ENCODE measurements around the gene AKT3.

AKT3 gene

DNA sequence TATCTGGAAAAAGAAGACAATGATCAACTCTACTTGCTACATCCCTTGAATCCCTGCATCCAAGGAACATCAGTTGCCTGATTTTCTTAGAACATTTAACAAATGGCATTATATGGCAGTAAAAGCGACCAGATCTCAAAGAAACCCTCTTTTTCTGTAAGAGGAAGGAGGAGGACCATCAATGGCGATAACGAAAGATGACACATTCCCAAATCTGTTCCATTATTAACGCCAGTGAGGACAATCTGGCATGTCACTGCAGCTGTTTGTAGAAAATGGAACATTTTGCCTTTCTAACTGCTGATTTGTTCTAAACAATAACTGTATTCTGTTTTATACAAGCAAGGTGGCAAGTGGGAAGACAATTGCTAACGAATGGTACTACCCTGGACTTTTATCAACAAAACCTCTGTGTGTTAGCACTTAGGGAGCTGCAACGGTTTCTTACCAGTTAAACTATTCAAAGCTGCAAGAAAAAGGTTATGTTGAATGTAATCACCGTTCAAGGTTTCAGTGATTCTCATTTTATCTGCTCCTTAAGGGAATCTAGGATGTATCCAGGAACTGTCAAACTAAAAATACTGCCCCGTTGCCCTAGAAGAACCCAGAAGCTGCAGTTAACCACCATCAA lies 342.3 kb downstream of the AKT3 start:
- no peak for DNase-seq (ENCODE audit: low spot score)

DNA sequence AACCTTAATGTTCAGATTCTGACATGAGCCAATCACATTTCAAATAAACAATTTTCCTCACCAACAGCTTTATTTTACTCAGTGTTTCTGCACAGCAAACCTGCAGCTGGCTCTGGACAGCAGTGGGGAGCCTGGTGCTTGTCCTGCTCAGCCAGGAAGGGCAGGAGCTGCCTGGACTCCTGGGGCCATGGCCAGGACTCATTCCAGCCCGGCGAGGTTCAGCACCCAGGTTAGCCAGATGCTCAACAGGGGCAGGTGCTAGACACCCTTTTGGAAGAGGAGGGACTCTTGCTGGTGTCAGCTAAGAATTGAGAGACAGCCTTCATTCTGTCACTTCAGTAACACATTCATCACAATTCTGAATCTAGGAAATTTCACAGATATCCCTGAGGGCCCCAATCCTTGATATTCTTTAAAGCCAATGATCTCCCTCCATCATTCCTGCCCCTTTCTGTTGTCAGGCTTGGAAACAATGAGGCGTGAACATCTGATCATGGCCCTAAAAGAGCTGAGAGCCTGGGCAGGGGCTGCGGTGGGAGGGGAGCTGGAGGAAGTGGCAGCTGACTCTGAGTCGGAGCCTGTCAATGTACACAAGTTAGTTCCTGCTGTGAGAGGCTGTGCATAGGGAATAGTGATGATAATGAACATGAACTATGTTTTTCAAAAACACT lies 342.9 kb downstream of the AKT3 start:
- no peak for DNase-seq (ENCODE audit: low spot score)

DNA sequence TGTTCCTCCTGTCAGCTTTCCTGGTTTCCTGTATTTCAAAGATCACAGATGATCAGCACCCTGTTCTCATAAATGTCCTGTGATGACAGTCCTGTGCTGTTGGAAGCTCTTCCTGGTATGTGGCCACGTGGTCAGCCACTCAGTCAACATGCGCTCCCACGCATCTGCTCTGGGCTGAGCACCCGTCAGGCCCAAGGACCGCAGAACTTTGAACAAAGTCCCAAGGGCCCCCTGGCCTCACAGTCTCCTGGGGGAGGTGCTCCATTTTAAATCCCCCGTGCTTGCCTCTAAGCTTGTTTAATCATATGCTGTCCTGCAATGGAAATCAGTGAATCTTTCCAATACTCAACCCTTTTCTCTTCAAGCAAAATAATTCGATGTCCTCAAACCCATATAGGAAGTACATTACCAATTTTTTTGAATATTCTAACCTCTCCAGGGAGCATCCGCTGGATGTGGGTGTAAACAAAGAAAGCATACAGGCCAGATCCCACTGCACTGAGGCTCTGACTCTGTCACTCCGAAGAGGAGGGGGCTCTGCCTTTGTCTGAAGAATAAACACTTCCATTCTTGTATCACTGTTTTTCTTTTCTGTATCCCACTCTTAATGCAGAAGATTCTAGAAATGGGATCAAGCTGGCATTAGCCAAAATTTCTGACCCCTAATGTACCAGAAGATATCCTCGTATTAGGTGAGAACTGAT lies 343.9 kb downstream of the AKT3 start:
- DNase-seq (ENCODE audit: low spot score): no peak

- DNase-seq (ENCODE audit: low spot score): no peak
Observed at GRCh38 chr1:243503155-243503554, 346.9 kb downstream of the AKT3 start.

DNA sequence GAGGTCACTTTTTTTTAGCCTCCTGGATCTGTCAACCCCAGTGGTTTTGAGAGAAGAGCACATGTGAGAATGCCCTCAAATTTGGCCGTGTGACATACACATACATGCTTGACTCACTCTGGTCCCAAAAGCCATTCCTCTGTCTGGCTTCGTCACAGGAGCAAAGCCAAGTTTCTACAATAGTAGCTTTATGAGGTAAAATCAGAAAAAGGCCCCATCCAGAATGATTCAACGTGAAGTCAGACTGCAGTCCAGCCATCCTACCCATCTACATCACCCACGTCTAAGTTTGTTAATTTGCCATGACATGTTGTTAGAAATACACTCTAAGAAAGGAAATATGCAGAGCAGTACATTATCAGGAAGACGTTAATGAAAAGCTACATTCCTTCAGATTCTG lies 349.0 kb downstream of the AKT3 start:
- DNase-seq (ENCODE audit: low spot score): no peak

GRCh38 chr1:243500512-243500911 lies 349.5 kb downstream of the AKT3 start:
- no peak for DNase-seq (ENCODE audit: low spot score)

- no peak for DNase-seq (ENCODE audit: low spot score)
Observed at GRCh38 chr1:243499711-243500110, 350.3 kb downstream of the AKT3 start.

DNA sequence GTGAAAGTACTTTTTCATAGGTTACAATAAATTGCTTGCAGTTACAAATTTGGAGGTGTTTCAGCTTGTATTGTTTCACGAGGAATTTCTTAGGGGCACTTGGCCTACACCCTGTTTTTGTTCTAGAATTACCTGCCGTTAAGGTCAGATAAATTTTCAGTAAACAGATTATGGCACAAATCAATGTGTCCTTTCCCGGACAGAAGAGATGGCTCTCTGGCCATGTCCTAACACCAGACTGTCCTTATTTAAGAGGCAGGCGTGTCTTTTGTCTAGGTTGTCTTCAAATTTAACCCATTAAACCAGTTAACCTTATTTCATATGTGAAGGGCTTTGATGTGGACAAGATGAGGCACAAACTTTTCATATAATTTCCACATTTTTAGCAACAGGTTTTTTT lies 350.8 kb downstream of the AKT3 start:
- no peak for DNase-seq (ENCODE audit: low spot score)

DNA sequence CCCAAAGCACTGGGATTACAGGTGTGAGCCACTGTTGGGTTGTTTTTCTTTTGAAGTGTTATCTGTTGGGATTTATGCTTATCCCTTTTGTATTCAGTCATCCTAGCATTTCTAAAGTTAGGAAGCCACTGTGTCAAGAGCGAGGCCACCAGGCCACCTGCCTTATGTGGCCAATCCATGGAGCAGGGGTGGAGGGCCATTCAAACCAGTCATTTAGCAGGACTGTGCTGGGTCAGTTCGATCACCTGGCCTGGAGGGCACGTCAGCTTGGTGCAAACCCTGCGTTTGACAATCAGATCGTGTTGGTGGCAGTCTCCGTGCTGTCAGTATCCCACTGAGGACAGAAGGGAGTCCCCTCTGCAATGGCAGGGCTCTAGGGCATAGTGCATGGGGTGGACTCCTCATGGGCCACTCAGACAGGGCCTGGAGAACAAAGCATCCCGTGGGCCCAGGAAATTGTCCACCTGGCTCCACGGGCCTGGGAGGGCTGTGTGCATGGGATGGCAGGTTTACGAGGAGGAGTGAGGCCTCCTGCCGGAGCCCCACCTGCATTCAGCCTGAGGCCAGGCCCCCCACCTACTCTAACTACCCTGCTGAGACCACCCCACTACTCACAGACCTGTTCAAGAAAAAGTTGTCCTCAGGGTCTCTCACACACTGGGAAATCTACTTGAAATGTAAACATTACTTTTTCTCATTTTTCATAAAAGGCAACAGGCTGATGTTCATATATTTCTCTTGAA lies 351.9 kb downstream of the AKT3 start:
- no peak for DNase-seq (ENCODE audit: low spot score)

DNA sequence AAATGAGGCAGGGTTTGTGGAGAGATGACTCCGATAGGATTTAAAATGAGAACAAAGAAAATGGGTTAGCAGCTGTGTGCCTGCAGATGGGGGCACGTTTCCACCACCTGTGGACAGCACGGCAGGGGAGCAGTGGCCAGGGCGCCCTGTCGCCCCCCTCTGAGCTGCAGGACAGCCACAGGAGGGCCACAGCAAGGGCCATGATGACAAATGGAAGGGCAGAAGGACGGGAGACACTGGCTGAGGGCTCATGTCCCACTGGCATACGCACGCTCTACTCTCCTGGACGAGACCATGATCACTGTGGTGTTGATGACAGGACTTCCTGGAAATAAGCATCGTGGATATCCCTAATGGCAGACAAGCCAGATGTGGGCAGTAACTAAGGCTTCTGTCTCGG lies 353.2 kb downstream of the AKT3 start:
- no peak for DNase-seq (ENCODE audit: low spot score)

DNA sequence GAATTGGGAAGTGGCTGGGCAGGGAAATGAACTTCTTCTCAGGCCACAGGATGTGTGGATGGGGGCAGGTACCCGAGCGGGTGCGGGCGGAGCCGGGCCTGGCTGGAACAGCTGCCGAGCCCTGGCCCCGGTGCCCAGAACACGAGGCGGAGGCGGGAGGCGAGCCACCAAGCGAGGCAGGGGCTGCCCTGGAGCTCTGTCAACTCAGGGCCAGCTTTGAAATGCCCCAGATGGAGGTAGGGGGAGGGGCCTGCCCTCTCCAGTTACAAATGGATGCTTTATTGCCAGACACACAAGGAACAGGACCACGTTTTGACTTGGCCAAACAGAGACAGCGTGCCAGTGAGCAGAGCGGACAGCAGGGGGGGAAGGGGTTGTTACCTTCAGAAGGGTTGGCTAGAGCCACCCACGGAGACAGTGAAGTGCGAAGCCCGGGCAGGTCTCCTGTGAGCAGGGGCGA lies 353.8 kb downstream of the AKT3 start:
- DNase-seq (ENCODE audit: low spot score): no peak

GRCh38 chr1:243495442-243496186 lies 354.4 kb downstream of the AKT3 start:
- no peak for DNase-seq (ENCODE audit: low spot score)

- DNase-seq (ENCODE audit: low spot score): no peak
Observed at GRCh38 chr1:243494741-243495431, 355.2 kb downstream of the AKT3 start.

DNA sequence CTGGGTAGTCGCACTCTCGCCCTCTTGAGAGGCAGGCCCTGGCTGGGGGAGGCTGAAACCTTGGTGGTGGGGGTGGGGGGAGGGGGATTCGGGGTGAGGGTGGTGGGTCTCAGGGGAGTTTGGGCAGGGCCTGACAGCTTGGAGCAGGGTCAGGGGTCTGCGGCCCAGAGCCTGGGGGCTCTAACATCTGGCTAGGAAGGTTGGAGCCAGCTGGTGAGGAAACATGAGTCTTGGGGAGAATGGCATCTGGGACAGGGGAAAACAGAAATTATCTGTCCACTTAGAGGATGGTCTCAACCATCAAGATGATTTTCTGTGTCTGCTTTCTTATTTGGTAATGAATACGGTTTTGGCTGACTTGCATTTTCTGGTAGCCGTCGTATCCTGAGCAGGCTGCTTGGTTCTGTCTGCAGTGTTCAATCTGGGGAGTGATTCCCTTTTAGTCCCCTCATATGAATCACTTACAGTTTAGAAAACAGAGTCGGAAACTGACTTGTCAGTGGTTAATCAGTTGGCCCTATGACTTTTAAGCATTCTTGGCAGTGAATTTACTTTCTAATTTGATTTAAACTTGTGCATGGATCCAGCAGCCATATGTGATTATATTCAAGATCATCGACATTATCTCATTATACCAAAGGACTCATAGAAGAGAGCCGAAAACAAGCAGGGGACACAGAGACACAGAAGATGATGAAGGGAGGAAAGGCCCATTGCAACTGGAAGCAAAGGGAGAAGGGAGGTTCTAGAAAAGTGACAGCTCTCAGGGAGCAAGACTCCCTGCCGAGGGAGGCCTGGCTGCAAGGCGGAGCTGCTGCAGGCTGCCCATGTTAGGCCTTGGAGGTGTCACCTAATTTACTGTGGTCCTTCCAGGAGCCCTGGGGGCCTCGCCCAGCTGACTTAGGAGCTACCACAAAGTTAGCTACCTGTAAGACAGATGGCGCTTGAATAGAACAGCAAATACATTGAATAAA lies 356.6 kb downstream of the AKT3 start:
- DNase-seq (ENCODE audit: low spot score): no peak

- DNase-seq (ENCODE audit: low spot score): no peak
Observed at GRCh38 chr1:243490748-243491686, 359.0 kb downstream of the AKT3 start.

DNA sequence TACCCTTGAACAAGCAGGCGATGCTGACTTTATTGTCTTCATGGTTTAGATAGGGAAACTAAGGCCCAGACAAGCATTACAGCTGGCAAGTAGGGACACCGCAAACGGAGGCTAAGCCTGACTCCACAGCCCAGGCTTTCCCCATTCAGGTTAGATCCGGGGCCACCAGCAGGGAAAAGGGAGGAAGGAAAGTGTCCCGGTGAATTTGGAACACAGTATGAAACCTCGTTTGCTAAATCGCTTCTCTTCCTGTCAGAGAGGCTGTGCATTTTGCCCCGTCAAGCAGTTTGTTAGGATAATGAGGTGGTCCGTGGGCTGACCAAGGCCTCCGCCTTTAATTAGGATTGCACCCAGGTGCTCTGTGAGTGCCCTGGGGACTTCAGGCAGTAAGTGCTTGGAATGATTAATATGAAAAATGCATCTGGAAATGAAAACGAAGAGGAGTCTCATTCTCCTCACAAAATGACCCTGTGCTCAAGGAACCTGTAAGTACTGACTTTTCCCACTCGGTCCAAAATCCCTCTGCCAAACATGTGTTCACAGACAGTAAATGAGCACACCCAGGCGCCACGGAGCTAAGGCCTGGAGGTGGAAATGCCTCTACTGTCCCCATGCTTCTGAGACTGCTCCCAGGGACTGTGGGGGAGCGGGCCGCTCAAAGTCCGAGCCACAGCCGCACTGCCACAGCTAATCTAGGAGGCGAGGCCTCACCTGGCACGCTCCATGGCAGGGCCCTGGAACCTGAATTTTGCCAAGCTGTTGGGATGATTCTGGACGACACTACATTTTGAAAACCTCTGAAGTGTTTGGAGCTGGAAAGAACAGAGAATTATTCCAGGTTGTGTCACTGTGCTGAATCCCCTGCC lies 360.1 kb downstream of the AKT3 start:
- DNase-seq (ENCODE audit: low spot score): no peak

GRCh38 chr1:243489158-243489527 lies 360.9 kb downstream of the AKT3 start:
- no peak for DNase-seq (ENCODE audit: low spot score)
